OCI-LY1 (cell line): ENCODE measurements around the gene ZNF574.

Experiments used
- CTCF ChIP-seq: fragments of 200-600 bp; sonication (generic), shearing (Covaris generic); IDR thresholded peaks from 2 replicates; pipeline ENCODE4 v1.5.1; 2017; ENCODE audit warnings: mild to moderate bottlenecking, antibody characterized with exemption, low read length, moderate library complexity, mixed read lengths
- EZH2 ChIP-seq: fragments of 200-600 bp; sonication (generic), shearing (Covaris generic); IDR thresholded peaks from 2 replicates; pipeline ENCODE4 v1.8.0; 2017; ENCODE audit warnings: borderline replicate concordance, mixed run types, mild to moderate bottlenecking, antibody characterized with exemption, low read length, moderate library complexity, mixed read lengths

- TF ChIP-seq CTCF = no peak
- no peak for TF ChIP-seq EZH2
Observed at GRCh38 chr19:42121036-42121621, 45.2 kb downstream of the ZNF574 start.
